Skeletal muscle cell (primary cell): ENCODE measurements around the gene MRPS9.

Experiments used
- DNase-seq: peaks from one replicate; pipeline ENCODE4 v3.0.0-alpha.2; 2010; ENCODE audit warnings: low read depth
- H3K4me3 ChIP-seq: 2 replicates; pipeline ENCODE4 v1.5.1; 2011; ENCODE audit warnings: low read depth, mild to moderate bottlenecking, control low read depth, low read length, moderate library complexity

Gene MRPS9

DNA sequence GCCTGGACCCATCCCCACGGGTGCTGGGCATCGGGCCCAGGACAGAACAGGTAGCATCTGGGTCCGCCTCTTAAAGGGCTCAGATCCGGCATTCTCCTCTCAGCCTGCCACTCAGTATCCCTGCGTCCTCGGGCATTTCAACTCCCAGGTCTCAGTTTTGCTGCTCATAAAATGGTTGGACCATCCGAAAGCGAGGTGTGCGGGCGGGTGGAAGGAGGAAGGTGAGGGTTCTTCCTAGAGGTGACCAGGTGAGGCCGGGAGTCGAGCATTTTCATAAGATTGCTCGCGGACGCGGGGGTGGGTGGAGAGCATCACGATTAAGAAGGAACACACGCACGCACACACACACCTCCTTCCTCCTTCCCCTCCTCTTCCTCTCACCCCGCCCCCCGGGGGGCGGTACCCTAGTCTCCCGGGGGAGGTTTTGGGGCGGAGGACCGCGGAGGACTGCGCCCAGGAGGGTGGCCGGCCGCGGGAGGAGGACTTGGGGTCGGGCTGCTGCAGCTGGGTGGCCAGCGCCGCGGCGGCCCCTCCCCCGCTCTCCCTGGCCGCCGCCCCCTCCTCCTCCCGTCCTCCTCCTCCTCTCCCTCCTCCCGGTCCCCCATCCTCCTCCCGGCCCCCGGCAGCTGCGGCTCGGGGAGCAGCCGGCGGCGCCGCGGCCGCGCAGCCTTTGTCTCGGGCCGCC is 105.7 kb downstream of the MRPS9 start:
- DNase-seq = no peak
- peak overlapping the region; percentile 52 for H3K4me3 ChIP-seq

DNA sequence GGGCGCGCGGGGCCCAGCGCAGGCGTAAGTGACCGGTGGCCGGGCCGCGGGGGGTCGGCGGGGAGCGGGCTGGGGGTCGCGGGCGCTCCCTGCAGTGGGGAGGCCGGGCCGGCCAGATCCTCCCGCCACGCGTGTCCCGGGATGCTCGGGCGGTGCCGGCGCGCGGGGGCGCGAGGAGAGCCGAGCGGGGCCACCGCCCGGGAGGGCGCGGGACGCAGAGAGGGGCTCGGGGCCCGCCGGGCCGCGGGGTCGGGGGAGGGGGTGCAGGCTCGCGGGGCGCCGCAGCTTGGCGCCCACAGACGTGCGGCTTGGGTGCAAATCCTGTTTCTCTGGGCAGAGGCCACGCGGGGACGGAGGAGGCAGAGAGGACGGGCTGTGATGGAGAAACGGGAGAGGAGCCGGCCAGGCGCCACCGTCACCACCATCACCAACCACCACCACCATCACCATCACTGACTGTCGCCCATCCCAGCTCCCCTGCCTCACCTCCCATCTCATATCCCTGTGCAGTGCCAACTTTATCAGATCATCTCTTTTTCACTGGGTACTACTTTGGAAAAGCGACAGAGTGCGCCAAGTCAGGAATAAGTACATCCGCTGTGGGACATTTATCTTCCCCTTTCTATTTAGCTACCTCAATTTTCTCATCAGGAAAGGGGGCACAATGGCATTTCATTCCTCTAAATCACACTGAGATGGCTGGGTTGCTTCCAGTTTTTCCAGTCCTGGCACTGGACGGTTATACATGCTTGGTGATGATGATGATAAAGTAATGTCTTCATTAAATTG is 106.5 kb downstream of the MRPS9 start:
- DNase-seq = no peak
- H3K4me3 ChIP-seq = peak overlapping the region; percentile 52

DNA sequence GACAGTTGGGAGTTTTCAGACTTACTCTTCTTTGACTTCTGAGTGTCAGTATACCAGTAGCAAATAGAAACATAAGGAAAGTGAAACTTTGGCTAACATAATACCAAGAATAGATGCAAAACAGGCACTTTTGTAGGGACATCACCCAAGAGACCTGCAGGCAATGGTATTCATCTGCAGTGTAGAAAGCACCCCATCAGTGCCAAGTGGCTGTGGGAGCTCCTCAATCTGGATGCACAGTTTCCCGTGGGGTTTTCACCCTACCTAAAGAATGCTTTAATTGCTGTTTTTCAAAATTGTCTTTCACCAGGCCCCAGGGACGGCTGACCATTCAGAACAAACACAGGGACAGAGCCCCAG is 107.1 kb downstream of the MRPS9 start:
- H3K4me3 ChIP-seq = no peak overlapping the region

DNA sequence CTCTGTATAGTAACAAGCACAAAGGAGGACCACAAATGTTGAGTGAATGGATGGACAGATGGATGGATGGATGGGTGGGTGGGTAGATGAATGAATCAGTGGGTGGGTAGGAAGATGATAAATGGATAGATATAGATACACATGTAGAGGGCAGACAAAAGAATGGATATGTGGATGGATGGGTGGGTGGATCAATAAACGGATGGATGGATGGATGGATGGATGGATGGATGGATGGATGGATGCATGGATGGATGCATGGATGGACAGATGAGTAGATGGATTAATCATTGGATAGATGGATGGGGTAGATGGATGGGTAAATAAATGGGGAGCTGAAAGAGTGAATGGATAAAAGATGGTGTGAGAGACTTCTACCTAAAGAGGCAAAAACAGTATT is 111.4 kb downstream of the MRPS9 start:
- H3K4me3 ChIP-seq = no peak overlapping the region
- no peak for DNase-seq

More for the DNA sequence above, 107.1 kb downstream of the MRPS9 start:
- no peak for DNase-seq
